GM21737 (cell line): ENCODE results near the gene HHIPL1.

ENCODE experiments used
- ATAC-seq: cut with Tn5 transposase; IDR thresholded peaks from one replicate; pipeline ENCODE4 v1.9.1; 2021; ENCODE audit warnings: mild to moderate bottlenecking, moderate library complexity; ENCODE audit not compliant: unreplicated experiment

HHIPL1 gene

GRCh38 chr14:99609245-99610170, 35.4 kb upstream of the HHIPL1 start:
- no peak for ATAC-seq

DNA sequence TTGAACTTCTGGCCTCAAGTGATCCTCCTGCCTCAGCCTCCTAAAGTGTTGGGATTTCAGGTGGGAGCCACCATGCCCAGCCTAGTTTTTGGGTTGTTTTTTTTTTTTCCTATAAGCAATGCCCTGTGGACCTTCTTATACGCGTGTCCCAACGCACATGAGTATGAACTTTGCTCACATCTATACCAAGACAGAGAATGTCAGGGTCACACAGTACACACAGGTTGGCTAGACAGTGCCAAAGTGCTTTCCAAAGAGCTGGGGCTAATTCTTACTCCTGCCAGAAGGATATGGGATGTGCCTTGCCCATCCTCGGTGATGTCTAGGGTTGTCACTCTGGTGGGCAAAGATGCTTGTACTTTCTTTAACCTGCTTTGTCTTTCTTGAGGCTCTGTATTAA, 33.3 kb upstream of the HHIPL1 start:
- ATAC-seq, result no peak

GRCh38 chr14:99612071-99612737, 32.7 kb upstream of the HHIPL1 start:
- ATAC-seq, result no peak

GRCh38 chr14:99612738-99613330, 32.1 kb upstream of the HHIPL1 start:
- ATAC-seq, result no peak

- ATAC-seq, result no peak
These were observed 29.3 kb upstream of the HHIPL1 start for GRCh38 chr14:99615497-99616157.

DNA sequence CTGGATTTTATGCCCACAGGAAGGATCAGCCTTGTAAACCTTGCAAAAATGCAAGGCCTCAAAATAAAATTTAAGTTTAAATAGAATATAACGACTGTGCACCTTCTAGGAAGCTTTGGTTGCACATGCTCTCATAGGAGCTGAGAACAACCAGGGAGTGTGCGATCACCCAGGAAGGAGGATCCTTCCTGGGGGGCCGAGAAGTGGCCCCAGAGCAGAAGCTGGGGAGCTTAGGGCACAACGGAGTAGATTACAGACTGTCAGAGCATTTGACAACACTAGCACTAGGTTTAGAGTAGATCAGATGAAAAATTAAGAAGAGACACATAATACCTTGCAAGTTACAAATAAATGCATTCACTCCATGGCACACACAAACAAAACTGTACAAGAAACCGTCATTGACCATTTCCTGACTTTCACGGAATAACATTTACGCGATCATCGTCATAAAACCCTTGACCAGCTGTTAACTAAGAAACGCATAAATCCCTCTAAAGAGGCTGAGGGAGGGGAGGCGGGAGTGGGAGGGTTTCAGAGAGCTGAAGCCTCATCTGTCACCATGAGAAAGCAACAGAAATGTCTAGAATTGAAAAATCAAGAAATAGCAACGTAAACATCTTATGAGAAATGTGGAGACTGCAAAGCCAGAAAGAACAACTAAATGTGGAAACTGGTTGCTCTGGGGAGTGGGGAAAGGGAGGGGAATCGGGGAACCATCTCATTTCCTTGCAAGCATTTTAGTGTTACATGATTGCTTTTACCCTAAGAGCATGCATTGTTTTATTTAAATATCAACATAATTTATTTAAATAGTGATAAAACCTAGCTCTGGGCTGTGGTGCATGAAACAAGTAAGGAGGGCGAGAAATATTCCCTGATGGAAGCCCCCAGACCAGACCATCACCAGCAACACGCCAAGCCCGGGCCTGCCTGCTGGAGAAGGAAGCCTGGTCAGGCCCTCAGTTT, 27.8 kb upstream of the HHIPL1 start:
- ATAC-seq, result no peak

- no peak for ATAC-seq
These were observed 24.8 kb upstream of the HHIPL1 start for GRCh38 chr14:99619835-99620834.

DNA sequence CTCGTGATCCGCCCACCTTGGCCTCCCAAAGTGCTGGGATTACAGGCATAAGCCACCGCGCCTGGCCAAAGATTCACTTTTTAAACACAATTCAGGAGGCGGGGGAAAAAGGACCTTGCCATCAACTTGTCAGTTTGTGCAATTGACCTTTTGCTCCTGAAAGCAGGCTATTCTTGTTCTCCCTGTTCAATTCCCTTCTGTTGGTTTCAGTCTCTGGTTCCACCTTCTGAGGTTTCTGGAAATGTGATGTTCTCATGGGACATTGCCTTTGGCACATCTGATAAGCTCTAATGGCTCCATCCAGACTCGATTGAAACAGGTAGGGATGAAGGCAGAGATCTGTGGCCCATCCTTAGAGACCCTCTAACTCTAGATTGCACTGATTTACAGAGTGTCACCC, 23.0 kb upstream of the HHIPL1 start:
- ATAC-seq, result no peak

GRCh38 chr14:99624024-99624423, 20.9 kb upstream of the HHIPL1 start:
- no peak for ATAC-seq

DNA sequence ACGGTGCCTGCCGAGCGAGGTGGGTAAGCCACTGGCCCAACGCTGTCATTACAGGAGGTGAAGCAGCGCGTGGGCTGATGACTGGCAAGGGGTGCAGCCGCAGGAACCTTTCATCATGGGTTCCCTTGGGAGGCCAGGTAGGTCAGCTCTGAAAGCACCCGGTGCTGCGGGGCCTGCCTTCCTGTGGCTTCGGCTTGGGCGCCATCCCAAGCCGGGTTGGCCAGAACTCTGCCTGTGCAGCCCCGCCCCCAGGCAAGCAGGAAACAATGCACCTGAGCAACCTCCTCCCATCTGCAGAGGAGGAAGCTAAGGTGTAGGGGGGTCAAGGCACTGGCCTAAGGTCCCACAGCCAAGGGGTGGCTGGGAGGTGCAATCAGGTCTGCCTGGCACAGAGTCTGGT, 20.0 kb upstream of the HHIPL1 start:
- ATAC-seq, result no peak

GRCh38 chr14:99625476-99625875, 19.5 kb upstream of the HHIPL1 start:
- ATAC-seq, result no peak

DNA sequence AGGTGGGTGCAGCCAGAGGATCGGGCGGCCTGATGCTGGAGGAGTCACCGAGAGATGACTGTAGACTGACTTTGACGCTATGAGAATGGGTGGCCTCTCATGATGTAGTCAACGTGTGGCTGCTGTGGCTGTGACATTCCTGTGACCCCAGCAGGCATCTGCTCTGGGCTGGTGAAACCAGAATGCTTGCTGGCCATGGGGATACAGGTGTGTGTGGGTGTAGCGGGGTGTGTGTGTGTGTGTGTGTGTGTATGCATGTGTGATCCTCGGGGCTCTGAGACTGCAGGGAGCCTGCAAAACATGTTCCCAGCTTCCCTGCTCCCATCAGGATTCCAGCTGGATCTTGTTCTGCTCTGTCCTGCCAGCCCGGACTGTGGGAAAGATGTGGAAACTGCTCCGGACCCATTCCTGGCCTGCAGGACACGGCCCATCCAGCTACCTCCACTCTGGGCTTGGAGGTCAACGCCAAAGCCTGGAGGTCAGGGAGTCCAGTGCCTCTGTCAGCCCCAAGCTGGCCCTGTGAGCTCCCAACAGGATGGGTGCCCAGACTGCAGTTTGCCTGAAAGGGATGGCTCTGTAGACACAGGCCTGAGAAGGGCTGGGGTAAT, 18.8 kb upstream of the HHIPL1 start:
- ATAC-seq, result no peak

DNA sequence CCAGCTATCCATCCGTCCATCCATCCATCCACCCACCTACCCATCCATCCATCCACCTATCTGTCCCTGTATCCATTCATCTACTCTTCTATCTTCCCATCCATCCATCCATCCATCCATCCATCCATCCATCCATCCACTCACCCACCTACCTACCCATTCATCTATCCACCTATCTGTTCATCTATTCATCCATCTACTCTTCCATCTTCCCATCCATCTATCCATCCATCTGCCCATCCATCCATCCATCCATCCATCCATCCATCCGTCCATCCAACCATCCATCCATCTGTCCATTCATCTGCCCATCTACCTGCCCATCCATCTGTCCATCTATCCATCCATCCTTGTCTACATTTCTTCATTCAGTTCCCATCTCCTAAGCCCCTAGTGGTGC, 17.8 kb upstream of the HHIPL1 start:
- no peak for ATAC-seq

- ATAC-seq, result no peak
These were observed 17.2 kb upstream of the HHIPL1 start for GRCh38 chr14:99627510-99628381.

- no peak for ATAC-seq
These were observed 15.9 kb upstream of the HHIPL1 start for GRCh38 chr14:99628887-99629618.

DNA sequence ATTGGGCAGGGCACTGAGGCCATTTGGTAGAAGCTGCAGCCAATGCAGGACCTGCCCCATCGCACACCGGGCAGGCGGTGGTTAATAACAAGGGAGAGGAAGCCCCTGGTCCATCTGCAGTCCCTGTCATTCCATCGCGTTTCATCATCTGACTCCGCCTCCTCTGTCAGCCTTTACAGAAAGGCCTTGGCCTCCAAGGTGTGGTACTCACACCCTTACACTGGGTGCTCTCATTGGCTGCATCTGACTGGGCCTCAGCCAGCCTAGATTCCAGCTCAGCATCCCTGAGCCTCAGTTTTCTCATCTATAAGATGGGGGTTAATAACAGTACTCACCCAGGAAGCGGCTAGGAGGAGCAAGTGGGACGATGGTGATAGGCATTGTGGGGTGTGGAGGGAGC, 14.7 kb upstream of the HHIPL1 start:
- ATAC-seq, result no peak
